NOMO-1 (cell line): ENCODE results near the gene FIS1.

Experiments
- DNase-seq, 2 experiments: peaks; one replicate each; lab custom pipeline; 2025; ENCODE audit not compliant: unreplicated experiment in 2 of 2; lab: John Stamatoyannopoulos, UW

FIS1 gene

DNA sequence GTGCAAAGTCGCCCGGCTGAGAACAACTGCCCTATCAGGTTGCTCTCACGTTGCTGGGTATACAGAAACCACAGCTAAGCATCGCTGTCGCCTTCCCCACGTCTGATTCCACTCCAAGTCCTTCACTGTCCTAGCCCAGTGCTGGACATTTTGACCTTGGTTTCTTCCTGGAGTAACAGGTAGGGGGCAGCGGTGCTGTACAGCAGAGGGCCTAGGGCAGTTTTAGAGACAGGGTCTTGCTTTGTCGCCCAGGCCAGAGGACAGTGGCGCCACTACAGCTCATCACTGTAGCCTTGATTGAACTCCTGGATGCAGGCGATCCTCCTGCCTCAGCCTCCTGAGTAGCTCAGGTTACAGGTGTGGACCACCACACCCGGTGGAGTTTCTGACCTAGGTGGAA, 9.8 kb downstream of the FIS1 start:
- peak; percentile 24 to 37 for DNase-seq

GRCh38 chr7:101234636-101235035, 10.2 kb downstream of the FIS1 start:
- no peak for DNase-seq

GRCh38 chr7:101233907-101234547, 10.9 kb downstream of the FIS1 start:
- DNase-seq: no peak

GRCh38 chr7:101232141-101232850, 12.6 kb downstream of the FIS1 start:
- DNase-seq: no peak

DNA sequence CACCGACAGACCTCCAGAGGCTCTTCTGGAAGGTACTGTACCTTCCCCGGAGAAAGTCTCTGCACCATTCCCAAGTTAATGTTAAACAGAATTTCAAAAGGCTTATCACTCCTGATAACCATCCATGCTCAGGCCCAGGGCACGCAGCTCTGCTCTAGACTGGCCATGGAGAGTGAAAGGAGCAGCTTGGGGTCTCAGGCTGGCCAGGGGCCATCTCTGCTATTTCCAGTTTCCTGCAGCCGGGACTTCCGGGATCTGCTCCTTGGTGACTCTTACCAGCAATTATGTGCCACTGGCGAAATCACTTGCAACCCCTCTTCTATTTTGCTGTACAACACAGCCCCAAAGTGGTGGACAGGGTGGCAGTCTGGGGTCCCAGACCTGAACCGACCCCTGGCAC, 13.2 kb downstream of the FIS1 start:
- DNase-seq: no peak

GRCh38 chr7:101226721-101227120, 18.2 kb downstream of the FIS1 start:
- DNase-seq: no peak

DNA sequence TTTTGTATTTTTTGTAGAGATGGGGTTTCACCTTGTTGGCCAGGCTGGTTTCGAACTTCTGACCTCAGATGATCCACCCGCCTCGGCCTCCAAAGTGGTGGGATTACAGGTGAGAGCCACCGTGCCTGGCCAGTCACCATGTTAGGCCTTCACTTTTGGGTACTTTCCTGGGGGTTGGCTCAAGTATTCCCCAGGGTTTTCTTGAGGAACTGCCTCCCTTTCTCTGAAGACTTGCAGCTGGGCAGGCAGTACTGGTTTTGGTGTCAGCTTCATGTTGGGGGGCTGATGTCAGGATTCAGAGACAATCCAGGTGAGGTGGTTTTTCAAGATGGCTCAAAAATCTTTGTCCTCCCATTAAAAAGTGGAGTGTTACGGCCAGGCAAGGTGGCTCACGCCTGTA, 19.2 kb downstream of the FIS1 start:
- no peak for DNase-seq

GRCh38 chr7:101223528-101223927, 21.4 kb downstream of the FIS1 start:
- no peak for DNase-seq

DNA sequence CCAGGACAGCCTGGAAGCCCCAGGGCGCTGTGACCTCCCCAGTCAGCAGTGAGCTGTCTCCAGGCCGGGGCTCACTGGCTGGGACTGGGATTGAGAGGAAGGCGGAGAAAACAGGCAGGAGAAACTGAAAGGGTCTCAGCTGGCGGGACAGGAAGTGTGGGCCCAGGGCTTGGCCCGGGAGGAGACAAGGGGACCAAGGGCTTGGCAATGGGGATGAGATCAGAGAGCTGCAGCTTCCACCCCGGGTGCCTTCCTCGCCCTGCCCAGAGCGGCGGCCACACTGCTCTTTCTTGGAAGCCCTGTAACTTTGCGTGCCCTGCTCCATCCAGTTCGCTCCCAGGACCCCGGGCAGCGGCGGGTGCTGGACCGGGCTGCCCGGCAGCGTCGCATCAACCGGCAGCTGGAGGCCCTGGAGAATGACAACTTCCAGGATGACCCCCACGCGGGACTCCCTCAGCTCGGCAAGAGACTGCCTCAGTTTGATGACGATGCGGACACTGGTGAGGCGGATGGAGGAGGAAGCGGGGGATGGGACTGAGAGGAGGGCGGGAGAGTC, 22.5 kb downstream of the FIS1 start:
- DNase-seq: no peak

GRCh38 chr7:101220295-101220694, 24.6 kb downstream of the FIS1 start:
- no peak for DNase-seq

DNA sequence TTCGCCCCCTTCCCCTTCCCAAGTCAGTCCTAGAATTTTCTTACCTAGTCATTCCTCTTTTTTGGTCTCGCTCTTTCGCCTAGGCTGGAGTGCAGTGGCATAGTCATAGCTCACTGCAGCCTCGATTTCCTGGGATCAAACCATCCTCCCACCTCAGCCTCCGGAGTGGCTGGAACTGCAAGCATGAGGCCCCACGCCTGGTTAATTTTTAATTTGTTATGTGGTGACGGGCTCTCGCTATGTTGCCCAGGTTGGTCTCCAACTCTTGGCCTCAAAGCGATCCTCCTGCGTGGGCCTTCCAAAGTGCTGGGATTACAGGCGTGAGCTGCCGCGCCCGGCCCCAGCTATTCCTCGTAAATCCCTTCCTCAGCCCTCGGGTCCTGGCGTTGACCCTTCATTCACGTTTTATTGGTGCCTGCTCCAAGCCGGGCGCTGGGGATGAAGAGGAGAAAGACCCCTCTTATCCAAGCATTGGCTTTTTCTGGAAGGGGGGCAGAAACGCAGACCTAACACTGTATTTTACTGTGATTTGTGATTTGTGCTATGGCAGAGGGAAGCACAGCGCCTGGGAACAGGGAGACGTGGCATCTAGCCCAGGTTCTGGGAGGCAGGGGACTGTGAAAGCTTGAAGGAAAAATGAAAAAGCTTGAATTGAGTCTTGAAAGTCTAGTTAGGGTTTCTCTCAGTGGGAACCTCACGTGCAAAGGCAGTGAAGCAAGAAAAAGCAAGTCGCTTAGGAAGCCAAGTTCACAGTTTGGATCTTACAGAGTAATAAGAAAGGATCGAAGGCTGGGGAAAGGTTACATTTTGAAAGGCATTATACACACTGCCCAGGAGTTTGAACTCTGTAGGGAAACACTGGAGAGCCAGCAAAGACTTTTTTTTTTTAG, 26.4 kb downstream of the FIS1 start:
- no peak for DNase-seq

DNA sequence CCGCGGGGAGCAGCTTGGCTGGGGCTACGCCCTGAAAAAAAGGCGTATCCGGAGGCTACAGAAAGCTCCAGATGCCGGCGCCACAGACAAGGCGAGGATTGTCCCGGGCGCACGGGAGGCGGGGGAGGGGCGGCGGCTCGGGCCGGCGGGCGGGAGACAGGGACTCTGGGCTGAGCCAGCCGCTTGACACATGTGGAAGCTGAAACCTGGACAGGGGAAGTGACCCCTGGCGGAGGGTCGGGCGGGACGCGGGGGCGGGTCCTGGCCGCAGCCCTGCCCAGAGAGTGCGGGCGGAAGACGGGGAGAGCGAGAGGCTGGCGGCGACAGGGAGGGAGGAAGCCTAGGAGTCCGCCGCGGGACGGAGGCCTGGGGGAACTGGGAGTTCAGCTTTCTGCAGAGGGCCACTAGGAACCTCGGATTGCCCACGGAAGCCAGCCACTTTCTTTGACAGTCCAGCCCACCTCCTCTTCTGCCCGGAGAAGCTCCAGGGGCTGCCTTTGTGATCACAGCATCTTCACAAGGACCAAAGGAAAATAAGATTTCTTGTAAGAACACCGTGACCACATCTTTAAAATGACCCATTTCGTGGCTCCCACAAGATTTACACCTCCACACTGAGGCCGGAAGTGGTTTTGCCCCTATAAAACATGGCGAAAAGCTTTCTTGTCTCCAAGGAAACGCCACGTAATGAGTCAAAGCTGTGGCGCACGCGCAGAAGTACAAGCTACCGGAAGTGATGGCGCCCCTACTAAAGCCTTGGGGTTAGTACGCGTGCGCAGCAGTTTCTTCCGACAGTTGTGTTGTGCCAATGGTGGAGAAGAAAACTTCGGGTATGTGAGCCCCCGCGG, 27.3 kb downstream of the FIS1 start, which contains the start of the genes PLOD3 and ZNHIT1:
Gene PLOD3, minus strand, starts transcription at position 194 of the 848 bp plus-strand sequence. CDS start 307 bp downstream, outside the sequence.
Gene ZNHIT1, plus strand, starts transcription at position 778 of the 848 bp plus-strand sequence. Its CDS starts 31 bp downstream, at position 809.
- peak; percentile 95 to 100 for DNase-seq

DNA sequence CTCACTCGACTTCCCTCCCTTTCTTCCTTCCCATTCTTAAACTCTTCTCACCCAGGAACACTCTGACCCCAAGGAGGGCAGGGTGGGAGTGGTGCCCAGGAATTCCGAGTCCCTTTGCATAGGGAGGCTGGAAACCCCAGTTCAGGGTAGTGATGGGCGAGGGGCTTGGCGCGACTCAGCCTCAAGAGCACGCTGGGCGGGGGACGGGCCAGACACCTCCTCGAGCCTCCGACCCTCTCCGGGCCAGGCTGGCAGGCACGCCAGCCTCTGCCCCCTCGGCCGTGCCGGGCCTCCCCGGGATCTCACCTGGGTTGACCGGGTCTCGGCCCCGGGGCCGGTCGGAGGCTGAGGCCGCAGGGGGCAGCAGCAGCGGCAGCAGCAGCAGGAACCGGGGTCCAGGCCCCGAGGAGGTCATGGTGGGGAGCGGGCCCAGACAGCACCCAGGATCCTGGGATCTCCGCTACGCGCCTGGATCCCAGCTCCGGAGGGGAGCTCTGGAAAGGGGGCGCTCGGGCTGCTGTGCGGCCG, 28.0 kb downstream of the FIS1 start:
- DNase-seq: no peak

GRCh38 chr7:101216001-101216859, 28.7 kb downstream of the FIS1 start:
- DNase-seq: peak; percentile 25 to 44

GRCh38 chr7:101212014-101212413, 32.9 kb downstream of the FIS1 start:
- no peak for DNase-seq

- no peak for DNase-seq
These were observed 33.4 kb downstream of the FIS1 start for GRCh38 chr7:101211501-101211900.

- DNase-seq: no peak
These were observed 34.7 kb downstream of the FIS1 start for GRCh38 chr7:101210143-101210542.

GRCh38 chr7:101208794-101209193, 36.1 kb downstream of the FIS1 start:
- no peak for DNase-seq

- no peak for DNase-seq
These were observed 37.4 kb downstream of the FIS1 start for GRCh38 chr7:101207459-101207858.
